NCI-H2107 (cell line): ENCODE data around the gene PHLPP2.
"Not testable (repeated sequence)": the region's sequence is repeated elsewhere in the genome, so short reads cannot be mapped to it uniquely, and the experiment has no call there.

Source experiments
- DNase-seq: peaks from one replicate; lab custom pipeline; 2025; lab: John Stamatoyannopoulos, UW

PHLPP2 gene

DNA sequence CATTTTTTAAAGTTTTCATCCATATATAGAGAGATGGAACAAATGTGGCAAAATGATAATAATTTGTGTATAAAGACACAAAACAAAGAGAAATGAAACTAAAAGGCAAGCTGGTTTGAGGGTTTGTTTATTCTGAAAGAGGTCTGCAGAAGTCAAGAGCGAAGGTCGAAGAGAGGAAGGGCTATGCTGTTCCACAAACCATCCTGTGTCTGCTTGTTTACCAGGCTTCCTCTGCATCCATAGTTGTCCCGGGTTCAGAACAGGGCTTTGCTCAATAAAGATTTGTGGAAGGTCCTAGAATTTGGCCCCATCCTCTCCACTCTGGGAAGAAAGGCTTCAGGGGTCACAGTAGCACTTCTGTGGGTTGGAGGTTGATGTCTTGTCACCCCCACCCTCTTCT lies 100.9 kb downstream of the PHLPP2 start:
- DNase-seq = no peak

DNA sequence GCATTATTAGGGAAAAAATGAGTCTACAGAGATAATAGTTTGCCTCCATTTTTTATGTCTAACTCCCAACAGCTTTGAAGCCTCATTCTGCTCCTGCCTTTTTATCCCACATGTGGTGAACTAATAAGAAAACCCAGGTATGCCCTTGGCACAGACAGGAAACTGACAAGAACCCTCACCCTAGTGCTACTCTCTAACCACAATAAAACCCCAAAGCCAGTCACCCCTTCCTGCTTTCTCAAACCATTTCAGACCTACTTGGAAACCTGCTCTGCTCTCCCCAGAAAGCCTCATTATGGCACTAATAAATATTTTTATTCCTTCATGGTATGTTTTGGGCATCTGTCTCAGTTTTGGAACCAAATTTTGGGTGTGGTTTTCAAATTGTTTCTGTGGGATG lies 102.4 kb downstream of the PHLPP2 start:
- DNase-seq = no peak

DNA sequence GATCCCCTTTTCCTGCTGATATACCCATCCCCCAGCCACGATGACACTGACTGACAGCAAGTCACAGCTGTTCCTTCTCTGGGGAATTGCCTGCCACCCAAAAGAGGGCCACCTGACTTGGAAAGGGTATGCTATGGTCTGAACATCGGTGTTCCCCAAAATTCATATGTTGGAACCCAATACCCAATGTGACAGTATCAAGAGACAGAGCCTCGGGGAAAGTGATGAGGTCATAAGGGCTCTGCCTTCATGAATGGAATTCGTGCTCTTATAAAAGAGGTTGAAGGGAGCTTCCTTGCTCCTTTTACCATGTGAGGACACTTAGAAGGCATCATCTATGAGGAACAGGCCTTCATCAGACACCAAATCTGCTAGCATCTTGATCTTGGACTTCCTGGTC lies 106.1 kb downstream of the PHLPP2 start:
- no peak for DNase-seq

DNA sequence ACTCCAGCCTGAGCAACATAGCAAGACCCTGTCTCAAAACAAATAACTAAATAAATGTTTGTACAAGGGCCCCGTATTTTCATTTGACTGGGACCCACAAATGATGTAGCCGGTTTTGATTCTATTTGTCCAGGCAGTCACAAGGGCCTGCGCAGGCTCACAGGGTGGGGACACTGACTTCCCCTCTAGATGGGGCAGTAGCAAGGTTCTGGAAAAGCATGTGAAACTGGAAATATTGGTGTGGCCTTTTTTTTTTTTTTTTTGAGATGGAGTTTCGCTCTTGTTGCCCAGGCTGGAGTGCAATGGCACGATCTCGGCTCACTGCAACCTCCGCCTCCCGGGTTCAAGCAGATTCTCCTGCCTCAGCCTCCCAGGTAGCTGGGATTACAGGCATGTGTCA lies 109.5 kb downstream of the PHLPP2 start:
- DNase-seq = not testable (repeated sequence)

DNA sequence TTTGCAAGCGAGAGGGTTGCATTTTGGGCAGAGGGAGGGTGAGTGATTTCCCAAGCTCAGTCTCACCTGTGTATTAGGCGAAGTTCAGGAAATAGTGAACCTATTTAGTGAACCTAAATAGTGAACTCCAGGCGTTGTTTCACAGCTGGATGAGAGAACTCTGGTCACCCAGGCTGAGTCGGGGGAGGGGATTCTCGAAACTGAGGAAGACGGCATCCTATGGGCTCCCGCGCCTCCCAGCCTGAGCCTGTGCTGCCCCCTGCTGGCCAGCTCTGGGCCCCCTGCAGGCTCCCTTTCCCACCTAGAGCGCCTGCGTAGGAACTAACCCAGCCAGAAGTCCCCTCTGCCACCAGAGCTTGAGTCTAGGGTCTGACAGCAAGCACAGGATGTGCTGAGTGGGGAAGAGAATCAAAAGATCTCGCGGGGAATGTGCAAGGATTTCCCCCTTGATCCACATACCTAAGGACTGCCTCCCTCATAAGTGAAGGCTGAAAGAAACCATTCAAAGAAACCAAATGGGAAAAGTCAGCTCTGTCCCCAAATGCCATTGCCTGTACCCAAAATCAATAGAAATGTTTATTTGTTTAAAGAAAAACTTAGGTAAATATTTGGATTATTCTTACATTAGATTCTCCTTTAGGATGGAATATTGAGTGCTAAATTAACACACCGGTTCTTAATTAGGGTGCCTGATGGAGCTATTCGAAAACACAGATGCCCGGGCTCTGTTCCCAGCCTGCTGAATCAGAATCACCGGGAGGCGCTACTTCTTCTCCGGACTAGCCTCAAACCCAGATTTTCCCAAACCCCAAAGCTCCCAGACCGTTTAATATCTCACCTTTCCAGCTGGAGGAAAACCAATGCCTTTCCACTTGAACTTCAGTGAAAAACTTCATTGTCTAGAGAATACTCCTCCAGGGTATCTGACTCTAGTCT lies 113.3 kb downstream of the PHLPP2 start:
- DNase-seq = peak; percentile 57

DNA sequence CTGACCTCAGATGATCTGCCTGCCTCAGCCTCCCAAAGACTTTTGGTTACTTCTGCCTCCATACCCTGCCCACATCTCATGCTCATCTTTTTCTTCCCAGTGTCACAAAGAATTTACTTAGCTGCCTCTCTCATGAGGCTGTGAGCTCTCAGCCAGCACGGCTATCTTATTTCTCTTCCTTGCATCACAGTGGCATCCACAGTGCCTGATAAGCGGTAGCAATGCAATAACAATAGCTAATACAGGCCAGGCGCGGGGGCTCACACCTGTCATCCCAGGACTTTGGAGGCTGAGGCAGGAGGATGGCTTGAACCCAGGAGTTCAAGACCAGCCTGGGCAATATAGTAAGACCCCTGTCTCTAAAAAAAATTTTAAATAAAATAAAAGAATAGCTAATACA lies 114.1 kb downstream of the PHLPP2 start:
- DNase-seq = no peak

DNA sequence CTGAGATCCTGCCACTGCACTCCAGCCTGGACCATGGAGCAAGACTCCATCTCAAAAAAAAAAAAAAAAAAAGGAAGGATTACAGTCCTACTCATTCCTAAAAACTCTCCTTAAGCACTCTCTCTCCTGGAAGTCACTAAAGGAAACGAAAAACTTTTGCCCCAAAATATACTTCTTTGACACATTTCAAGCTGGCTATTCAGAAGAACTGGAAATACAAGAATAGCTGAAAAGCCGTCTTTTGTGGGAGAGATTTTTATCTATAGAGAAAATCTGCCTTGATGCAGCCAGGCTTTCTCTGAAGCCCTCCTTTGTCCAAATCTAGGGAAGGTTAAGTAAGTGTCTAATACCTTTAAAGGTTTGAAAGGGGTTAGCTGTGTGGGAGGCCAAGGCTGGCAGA lies 115.4 kb downstream of the PHLPP2 start:
- no peak for DNase-seq

DNA sequence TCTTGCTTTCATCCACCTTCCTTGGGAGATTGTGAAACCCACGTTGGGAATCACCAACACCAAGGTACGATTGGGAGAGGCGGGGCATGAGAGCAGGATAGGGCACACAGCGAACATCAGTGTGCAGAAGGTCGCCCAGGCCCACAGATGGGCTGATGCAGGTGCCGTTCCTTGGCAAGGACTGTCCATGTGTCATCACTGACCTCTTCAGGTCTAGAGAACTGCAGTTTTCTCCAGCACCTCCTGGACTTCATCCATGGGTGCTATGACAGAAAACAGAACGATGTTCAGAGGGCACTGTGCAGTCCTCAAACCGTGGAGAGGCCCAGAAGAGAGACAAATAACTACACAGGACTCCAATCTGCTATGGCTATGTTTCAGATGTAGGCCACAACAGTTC lies 123.7 kb downstream of the PHLPP2 start:
- DNase-seq = no peak

DNA sequence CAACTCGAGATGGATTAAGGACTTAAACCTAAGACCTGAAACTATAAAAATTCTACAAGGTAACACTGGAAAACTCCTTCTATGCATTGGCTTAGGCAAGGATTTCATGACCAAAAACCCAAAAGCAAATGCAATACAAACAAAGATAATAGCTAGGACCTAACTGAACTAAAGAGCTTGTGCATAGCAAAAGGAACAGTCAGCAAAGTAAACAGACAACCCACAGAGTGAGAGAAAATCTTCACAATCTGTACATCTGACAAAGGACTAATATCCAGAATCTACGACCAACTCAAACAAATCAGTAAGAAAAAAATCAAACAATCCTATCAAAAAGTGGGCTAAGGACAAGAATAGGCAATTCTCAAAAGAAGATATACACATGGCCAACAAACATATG lies 126.1 kb downstream of the PHLPP2 start:
- not testable (repeated sequence) for DNase-seq

DNA sequence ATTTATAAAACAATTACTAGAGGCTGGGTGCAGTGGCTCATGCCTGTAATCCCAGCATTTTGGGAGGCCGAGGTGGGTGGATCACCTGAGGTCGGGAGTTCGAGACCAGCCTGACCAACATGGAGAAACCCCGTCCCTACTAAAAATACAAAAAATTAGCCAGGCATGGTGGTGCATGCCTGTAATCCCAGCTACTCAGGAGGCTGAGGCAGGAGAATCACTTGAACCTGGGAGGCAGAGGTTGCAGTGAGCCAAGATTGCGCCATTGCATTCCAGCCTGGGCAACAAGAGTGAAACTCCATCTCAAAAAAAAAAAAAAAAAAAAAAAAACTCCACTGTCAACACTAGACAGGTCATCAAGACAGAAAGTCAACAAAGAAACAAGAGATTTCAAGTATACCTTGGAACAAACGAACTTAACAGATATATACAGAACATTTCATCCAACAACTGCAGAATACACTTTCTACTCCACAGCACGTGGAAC lies 129.1 kb downstream of the PHLPP2 start:
- not testable (repeated sequence) for DNase-seq
